GM21717 (cell line): Measurements from ENCODE around the gene ITGB5.

ENCODE experiments used
- ATAC-seq: cut with Tn5 transposase; IDR thresholded peaks from one replicate; pipeline ENCODE4 v1.9.1; 2021; ENCODE audit warnings: mild to moderate bottlenecking, moderate library complexity; ENCODE audit not compliant: unreplicated experiment

ITGB5 gene

GRCh38 chr3:124773351-124774326 lies 113.5 kb downstream of the ITGB5 start:
- no peak for ATAC-seq

- no peak for ATAC-seq
Observed at GRCh38 chr3:124772081-124772831, 114.9 kb downstream of the ITGB5 start.

- ATAC-seq = no peak
Observed at GRCh38 chr3:124771083-124771445, 116.1 kb downstream of the ITGB5 start.

- ATAC-seq = no peak
Observed at GRCh38 chr3:124770336-124771082, 116.7 kb downstream of the ITGB5 start.

- ATAC-seq = no peak
Observed at GRCh38 chr3:124769462-124769861, 117.7 kb downstream of the ITGB5 start.

- ATAC-seq = no peak
Observed at GRCh38 chr3:124768812-124769211, 118.4 kb downstream of the ITGB5 start.

GRCh38 chr3:124767691-124768090 lies 119.5 kb downstream of the ITGB5 start:
- no peak for ATAC-seq

- no peak for ATAC-seq
Observed at GRCh38 chr3:124767264-124767663, 119.9 kb downstream of the ITGB5 start.

GRCh38 chr3:124766113-124767095 lies 120.8 kb downstream of the ITGB5 start:
- no peak for ATAC-seq

GRCh38 chr3:124765197-124765840 lies 121.8 kb downstream of the ITGB5 start:
- ATAC-seq = no peak

- no peak for ATAC-seq
Observed at GRCh38 chr3:124764746-124765145, 122.4 kb downstream of the ITGB5 start.

- ATAC-seq = no peak
Observed at GRCh38 chr3:124763644-124764358, 123.4 kb downstream of the ITGB5 start.

GRCh38 chr3:124763206-124763605 lies 124.0 kb downstream of the ITGB5 start:
- no peak for ATAC-seq

- no peak for ATAC-seq
Observed at GRCh38 chr3:124762661-124763011, 124.5 kb downstream of the ITGB5 start.

GRCh38 chr3:124761935-124762660 lies 125.1 kb downstream of the ITGB5 start:
- ATAC-seq = no peak

- no peak for ATAC-seq
Observed at GRCh38 chr3:124761250-124761796, 125.8 kb downstream of the ITGB5 start.

GRCh38 chr3:124760601-124761000 lies 126.6 kb downstream of the ITGB5 start:
- ATAC-seq = no peak
